Loucy (cell line): ENCODE measurements around the gene HIGD1C.
"Not testable (repeated sequence)": the region's sequence is repeated elsewhere in the genome, so short reads cannot be mapped to it uniquely, and the experiment has no call there.

Source experiments
- H2AFZ ChIP-seq: fragments of 200-600 bp; sonication (generic); 2 replicates; pipeline ENCODE4 v1.6.0; 2016; ENCODE audit warnings: antibody characterized with exemption, mild to moderate bottlenecking, low read length, moderate library complexity
- H3F3A ChIP-seq: fragments of 200-600 bp; 2 replicates; pipeline ENCODE4 v1.6.0; 2016; ENCODE audit warnings: antibody characterized with exemption, low read depth, mild to moderate bottlenecking
- H3K27me3 ChIP-seq: fragments of 200-600 bp; sonication (generic); 2 replicates; pipeline ENCODE4 v1.6.1; 2014; ENCODE audit warnings: low read length, mild to moderate bottlenecking; ENCODE audit not compliant: insufficient read depth, poor library complexity, severe bottlenecking
- H3K36me3 ChIP-seq: fragments of 200-600 bp; sonication (generic); 2 replicates; pipeline ENCODE4 v1.6.1; 2016; ENCODE audit warnings: low read length; ENCODE audit not compliant: insufficient read depth
- H3K4me1 ChIP-seq: fragments of 200-600 bp; sonication (generic); 2 replicates; pipeline ENCODE4 v1.5.1; 2014; ENCODE audit warnings: low read length, mild to moderate bottlenecking; ENCODE audit not compliant: insufficient read depth, poor library complexity, severe bottlenecking
- H3K4me2 ChIP-seq: fragments of 200-600 bp; sonication (generic); 2 replicates; pipeline ENCODE4 v1.6.0; 2014; ENCODE audit warnings: antibody characterized with exemption, low read length, low read depth, mild to moderate bottlenecking; ENCODE audit not compliant: poor library complexity, severe bottlenecking
- H3K4me3 ChIP-seq: fragments of 200-600 bp; sonication (generic); 2 replicates; pipeline ENCODE4 v1.5.1; 2014; ENCODE audit warnings: low read length, mild to moderate bottlenecking, mixed read lengths; ENCODE audit not compliant: poor library complexity, severe bottlenecking
- H3K79me2 ChIP-seq: fragments of 200-600 bp; sonication (generic); 2 replicates; pipeline ENCODE4 v1.6.1; 2014; ENCODE audit warnings: low read length; ENCODE audit not compliant: insufficient read depth
- H3K9ac ChIP-seq: fragments of 200-600 bp; sonication (generic); 2 replicates; pipeline ENCODE4 v1.6.0; 2014; ENCODE audit warnings: mild to moderate bottlenecking, low read depth, low read length, moderate library complexity; ENCODE audit not compliant: poor library complexity, severe bottlenecking
- H3K9me2 ChIP-seq: fragments of 200-600 bp; sonication (generic); replicated peaks from 2 replicates; pipeline ENCODE4 v1.6.1; 2016; ENCODE audit warnings: low read depth, low read length, mixed read lengths
- H3K9me3 ChIP-seq: fragments of 200-600 bp; sonication (generic); 2 replicates; pipeline ENCODE4 v1.6.1; 2014; ENCODE audit warnings: mild to moderate bottlenecking, antibody characterized with exemption, low read length, low read depth; ENCODE audit not compliant: insufficient read depth
- H4K20me1 ChIP-seq: fragments of 200-600 bp; sonication (generic); 2 replicates; pipeline ENCODE4 v1.6.0; 2014; ENCODE audit warnings: antibody characterized with exemption, low read length, mild to moderate bottlenecking; ENCODE audit not compliant: insufficient read depth, poor library complexity, severe bottlenecking
- EZH2phosphoT487 ChIP-seq: fragments of 200-600 bp; IDR thresholded peaks from 2 replicates; pipeline ENCODE4 v1.6.1; 2018; ENCODE audit warnings: antibody characterized with exemption, mild to moderate bottlenecking, moderate library complexity, borderline replicate concordance
- TF ChIP-seq, protein P1 (sequence below): fragments of 200-600 bp; sonication (generic); conservative IDR thresholded peaks from 2 replicates; pipeline ENCODE4 v1.5.1; 2014; ENCODE audit warnings: mild to moderate bottlenecking, antibody characterized with exemption, low read length

Gene HIGD1C

DNA sequence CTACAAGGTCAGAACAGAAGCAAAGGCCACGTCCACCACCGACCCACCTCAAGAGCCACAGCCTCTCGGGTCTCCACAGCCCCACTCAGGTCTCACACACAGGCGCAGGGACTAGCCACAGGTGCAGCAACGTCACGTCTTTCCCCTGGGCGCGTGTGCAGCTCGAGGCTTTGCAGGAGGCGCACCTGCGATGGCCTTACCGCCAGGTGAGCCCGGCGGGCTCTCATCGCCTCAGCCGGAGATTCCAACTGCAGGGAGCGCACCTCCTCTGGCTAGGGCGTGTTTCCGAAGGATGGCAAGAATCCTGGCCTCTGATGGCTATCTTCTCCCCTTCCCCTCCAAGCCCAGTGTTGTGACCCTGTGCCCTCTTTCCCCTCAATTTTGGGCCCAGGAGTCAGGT, at the start of gene HIGD1C:
Gene HIGD1C, plus strand, starts transcription at position 35 of the 400 bp plus-strand sequence. CDS start 1,455 bp downstream, outside the sequence.
- no peaks in the 10 kb centered on the region for H3K9me2 ChIP-seq
- H3K4me1 ChIP-seq, result no peaks in the 10 kb centered on the region
- no peak within 1 kb of the TSS for H3K4me3 ChIP-seq
- no peaks in the 10 kb centered on the region for H3K9me3 ChIP-seq
- no peaks in the 10 kb centered on the region for H3K79me2 ChIP-seq
- no peaks in the 10 kb centered on the region for H3K27me3 ChIP-seq
- no peak within 1 kb of the TSS for H2AFZ ChIP-seq
- H3K4me2 ChIP-seq, result no peak within 1 kb of the TSS
- no peaks in the 10 kb centered on the region for H3F3A ChIP-seq
- TF ChIP-seq, protein P1, sequence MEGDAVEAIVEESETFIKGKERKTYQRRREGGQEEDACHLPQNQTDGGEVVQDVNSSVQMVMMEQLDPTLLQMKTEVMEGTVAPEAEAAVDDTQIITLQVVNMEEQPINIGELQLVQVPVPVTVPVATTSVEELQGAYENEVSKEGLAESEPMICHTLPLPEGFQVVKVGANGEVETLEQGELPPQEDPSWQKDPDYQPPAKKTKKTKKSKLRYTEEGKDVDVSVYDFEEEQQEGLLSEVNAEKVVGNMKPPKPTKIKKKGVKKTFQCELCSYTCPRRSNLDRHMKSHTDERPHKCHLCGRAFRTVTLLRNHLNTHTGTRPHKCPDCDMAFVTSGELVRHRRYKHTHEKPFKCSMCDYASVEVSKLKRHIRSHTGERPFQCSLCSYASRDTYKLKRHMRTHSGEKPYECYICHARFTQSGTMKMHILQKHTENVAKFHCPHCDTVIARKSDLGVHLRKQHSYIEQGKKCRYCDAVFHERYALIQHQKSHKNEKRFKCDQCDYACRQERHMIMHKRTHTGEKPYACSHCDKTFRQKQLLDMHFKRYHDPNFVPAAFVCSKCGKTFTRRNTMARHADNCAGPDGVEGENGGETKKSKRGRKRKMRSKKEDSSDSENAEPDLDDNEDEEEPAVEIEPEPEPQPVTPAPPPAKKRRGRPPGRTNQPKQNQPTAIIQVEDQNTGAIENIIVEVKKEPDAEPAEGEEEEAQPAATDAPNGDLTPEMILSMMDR, result no peak
- TF ChIP-seq EZH2phosphoT487, result no peak
- H4K20me1 ChIP-seq, result no peaks in the 10 kb centered on the region
- no peaks in the 10 kb centered on the region for H3K36me3 ChIP-seq
- H3K9ac ChIP-seq, result no peak within 1 kb of the TSS

DNA sequence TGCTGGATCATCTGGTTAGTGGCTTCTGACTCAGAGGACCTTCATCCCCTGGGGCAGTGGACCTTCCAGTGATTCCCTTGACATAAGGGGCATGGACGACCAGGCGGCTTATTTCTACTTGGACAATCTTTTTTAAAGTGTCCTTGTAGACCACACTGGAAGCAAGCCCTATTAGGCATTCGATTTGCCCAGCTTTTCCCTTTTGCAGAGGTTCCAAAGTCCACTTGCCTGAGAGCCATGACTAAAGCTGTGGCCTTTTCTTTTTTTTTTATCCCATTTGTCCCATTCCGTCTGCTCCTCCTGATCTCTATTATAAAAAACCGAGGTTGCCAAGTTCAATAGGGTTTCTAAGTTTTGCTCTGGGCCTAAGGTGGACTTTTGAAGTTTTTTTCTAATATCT, 43.9 kb upstream of the HIGD1C start:
- H3K4me3 ChIP-seq, H3K36me3 ChIP-seq, H2AFZ ChIP-seq, H3K4me2 ChIP-seq, H3K9ac ChIP-seq, H3K79me2 ChIP-seq, H3F3A ChIP-seq, H3K27me3 ChIP-seq, H3K9me2 ChIP-seq, H4K20me1 ChIP-seq, H3K4me1 ChIP-seq: not testable (repeated sequence)
- H3K9me3 ChIP-seq, result peaks cover 16% of the 10 kb centered on the region; the same call in 1 of the 2 replicates

DNA sequence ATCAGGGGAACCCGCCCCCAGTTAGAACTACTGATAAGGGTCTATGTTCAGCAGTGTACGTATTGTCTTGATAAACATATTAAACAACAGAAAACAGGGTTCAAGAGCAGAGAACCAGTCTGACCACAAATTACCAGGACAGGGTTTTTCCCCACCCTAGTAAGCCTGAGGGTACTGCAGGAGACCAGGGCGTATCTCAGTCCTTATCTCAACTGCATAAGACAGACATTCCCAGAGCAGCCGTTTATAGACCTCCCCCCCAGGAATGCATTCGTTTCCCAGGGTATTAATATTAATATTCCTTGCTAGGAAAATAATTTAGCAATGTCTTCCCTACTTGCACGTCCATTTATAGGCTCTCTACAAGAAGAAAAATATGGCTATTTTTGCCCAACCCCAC, 40.0 kb upstream of the HIGD1C start:
- not testable (repeated sequence) for H3F3A ChIP-seq, H3K36me3 ChIP-seq, H4K20me1 ChIP-seq, H3K9me2 ChIP-seq, H3K27me3 ChIP-seq, H3K4me1 ChIP-seq, H3K4me2 ChIP-seq, H3K9ac ChIP-seq, H2AFZ ChIP-seq, H3K4me3 ChIP-seq, H3K79me2 ChIP-seq
- H3K9me3 ChIP-seq, result peaks cover 22% of the 10 kb centered on the region; the same call in 1 of the 2 replicates

DNA sequence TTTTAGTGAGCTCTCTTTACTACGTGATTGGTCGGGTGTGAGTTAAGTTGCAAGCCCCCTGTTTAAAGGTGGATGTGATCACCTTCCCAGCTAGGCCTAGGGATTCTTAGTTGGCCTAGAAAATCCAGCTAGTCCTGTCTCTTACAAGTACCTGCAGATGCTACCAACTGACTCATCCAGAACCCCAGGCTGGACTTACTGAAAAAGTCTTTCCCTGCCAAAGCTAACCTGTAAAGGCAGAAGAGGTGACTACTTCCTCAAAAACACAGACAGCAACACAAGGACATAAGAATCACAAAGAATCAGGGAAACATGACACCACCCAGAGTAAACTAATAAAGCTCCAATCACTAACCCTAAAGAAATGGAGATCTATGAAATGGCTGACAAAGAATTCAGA, 39.1 kb upstream of the HIGD1C start:
- H2AFZ ChIP-seq, result no peak overlapping the region
- H3K79me2 ChIP-seq, result no peaks in the 10 kb centered on the region
- H3K4me3 ChIP-seq, result no peak overlapping the region
- H3F3A ChIP-seq, result no peaks in the 10 kb centered on the region
- no peaks in the 10 kb centered on the region for H4K20me1 ChIP-seq
- no peak overlapping the region for H3K4me2 ChIP-seq
- H3K4me1 ChIP-seq, result no peaks in the 10 kb centered on the region
- no peaks in the 10 kb centered on the region for H3K27me3 ChIP-seq
- TF ChIP-seq, protein P1, result no peak
- TF ChIP-seq EZH2phosphoT487, result no peak
- no peak overlapping the region for H3K9ac ChIP-seq
- H3K9me3 ChIP-seq, result peaks cover 22% of the 10 kb centered on the region; the same call in 1 of the 2 replicates
- H3K9me2 ChIP-seq, result no peaks in the 10 kb centered on the region
- H3K36me3 ChIP-seq, result no peaks in the 10 kb centered on the region
